Fibroblast of skin of left biceps (primary cell): Measurements from ENCODE around the gene EFNB1.

ENCODE experiments used
- DNase-seq, 2 experiments: peaks; one replicate each; pipeline ENCODE4 v3.0.0-alpha.2; 2013; ENCODE audit warnings: low read depth in 2 of 2

Gene EFNB1

GRCh38 chrX:68827848-68828624 lies 785 bp upstream of the EFNB1 start:
- DNase-seq, result peak; percentile 44 to 47

GRCh38 chrX:68829582-68830418 lies 979 bp downstream of the EFNB1 start:
- DNase-seq, result no peak

- DNase-seq, result no peak
Observed at GRCh38 chrX:68830419-68831404, 1.9 kb downstream of the EFNB1 start.

GRCh38 chrX:68831405-68832100 lies 2.7 kb downstream of the EFNB1 start:
- no peak for DNase-seq

GRCh38 chrX:68832101-68832416 lies 3.2 kb downstream of the EFNB1 start:
- peak in 1 of 2 experiments; percentile 23 for DNase-seq

- no peak for DNase-seq
Observed at GRCh38 chrX:68832516-68833447, 4.0 kb downstream of the EFNB1 start.

- no peak for DNase-seq
Observed at GRCh38 chrX:68833448-68833805, 4.6 kb downstream of the EFNB1 start.

- DNase-seq, result no peak
Observed at GRCh38 chrX:68833855-68834331, 5.1 kb downstream of the EFNB1 start.

GRCh38 chrX:68834371-68835103 lies 5.7 kb downstream of the EFNB1 start:
- no peak for DNase-seq

GRCh38 chrX:68835104-68835442 lies 6.3 kb downstream of the EFNB1 start:
- DNase-seq, result no peak

GRCh38 chrX:68835468-68835867 lies 6.6 kb downstream of the EFNB1 start:
- no peak for DNase-seq

- no peak for DNase-seq
Observed at GRCh38 chrX:68837119-68837518, 8.3 kb downstream of the EFNB1 start.

- no peak for DNase-seq
Observed at GRCh38 chrX:68838571-68838910, 9.7 kb downstream of the EFNB1 start.

- no peak for DNase-seq
Observed at GRCh38 chrX:68839771-68840170, 10.9 kb downstream of the EFNB1 start.

GRCh38 chrX:68840256-68840655 lies 11.4 kb downstream of the EFNB1 start:
- no peak for DNase-seq

GRCh38 chrX:68841251-68842049 lies 12.6 kb downstream of the EFNB1 start:
- DNase-seq, result no peak

- DNase-seq, result no peak
Observed at GRCh38 chrX:68842351-68842750, 13.5 kb downstream of the EFNB1 start.

- no peak for DNase-seq
Observed at GRCh38 chrX:68842781-68843581, 14.2 kb downstream of the EFNB1 start.
